Epithelial cell of esophagus (primary cell): Measurements from ENCODE around the gene STRIT1.
"Not testable (repeated sequence)": the region's sequence is repeated elsewhere in the genome, so short reads cannot be mapped to it uniquely, and the experiment has no call there.

Experiments
- DNase-seq: peaks from one replicate; pipeline ENCODE4 v3.0.0; 2010; ENCODE audit warnings: low read depth
- H3K4me3 ChIP-seq: 2 replicates; pipeline ENCODE4 v1.5.1; 2011; ENCODE audit warnings: mild to moderate bottlenecking, low read length, control low read depth
- TF ChIP-seq, protein P1 (sequence below): IDR thresholded peaks from 2 replicates; pipeline ENCODE4 v1.5.1; 2011; ENCODE audit warnings: low read depth, mild to moderate bottlenecking, low read length, control low read depth, inconsistent platforms; ENCODE audit not compliant: insufficient read depth; ENCODE audit errors: missing control alignments

STRIT1 gene

GRCh38 chr3:155271343-155271613 is 22.2 kb downstream of the STRIT1 start:
- no peak for DNase-seq
- TF ChIP-seq, protein P1, sequence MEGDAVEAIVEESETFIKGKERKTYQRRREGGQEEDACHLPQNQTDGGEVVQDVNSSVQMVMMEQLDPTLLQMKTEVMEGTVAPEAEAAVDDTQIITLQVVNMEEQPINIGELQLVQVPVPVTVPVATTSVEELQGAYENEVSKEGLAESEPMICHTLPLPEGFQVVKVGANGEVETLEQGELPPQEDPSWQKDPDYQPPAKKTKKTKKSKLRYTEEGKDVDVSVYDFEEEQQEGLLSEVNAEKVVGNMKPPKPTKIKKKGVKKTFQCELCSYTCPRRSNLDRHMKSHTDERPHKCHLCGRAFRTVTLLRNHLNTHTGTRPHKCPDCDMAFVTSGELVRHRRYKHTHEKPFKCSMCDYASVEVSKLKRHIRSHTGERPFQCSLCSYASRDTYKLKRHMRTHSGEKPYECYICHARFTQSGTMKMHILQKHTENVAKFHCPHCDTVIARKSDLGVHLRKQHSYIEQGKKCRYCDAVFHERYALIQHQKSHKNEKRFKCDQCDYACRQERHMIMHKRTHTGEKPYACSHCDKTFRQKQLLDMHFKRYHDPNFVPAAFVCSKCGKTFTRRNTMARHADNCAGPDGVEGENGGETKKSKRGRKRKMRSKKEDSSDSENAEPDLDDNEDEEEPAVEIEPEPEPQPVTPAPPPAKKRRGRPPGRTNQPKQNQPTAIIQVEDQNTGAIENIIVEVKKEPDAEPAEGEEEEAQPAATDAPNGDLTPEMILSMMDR = no peak
- no peak overlapping the region for H3K4me3 ChIP-seq

DNA sequence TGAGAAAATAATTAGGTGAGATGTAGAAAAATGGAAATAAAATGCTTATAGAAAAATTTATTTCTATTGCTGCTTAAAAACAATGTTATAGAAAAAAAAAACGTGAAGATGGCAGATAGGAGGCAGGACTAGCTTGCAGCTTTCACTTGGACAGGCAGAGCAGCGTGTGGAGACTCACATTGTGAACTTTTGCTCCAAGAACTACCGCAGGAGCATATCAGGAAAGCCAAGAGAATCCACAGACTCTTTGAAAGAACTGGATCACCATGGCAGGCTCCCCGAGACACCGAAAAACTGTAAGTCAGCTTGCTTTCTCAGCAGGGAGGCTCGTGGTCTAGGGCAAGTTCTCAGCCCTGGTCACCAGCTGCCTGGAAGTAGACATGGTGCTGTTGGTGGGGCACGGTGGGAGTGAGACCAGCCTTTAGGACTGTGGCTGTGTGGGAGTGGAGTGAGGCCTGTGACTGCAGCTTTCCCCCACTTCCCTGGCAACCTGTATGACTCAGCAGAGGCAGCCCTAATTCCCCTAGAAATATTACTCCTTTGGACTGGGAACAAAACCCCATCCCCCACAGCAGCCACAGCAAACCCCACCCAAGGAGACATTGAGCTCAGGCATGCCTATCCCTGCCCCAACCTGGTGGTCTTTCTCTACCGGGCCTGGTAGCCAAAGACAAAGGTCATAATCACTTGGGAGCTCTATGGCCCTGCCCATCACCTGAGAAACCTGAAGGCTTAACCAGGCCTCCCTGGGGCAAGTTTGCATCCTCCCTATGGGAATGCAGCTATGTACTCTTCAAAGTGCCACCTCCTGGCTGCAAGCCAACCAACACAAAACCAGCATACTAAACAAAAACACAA is 22.8 kb downstream of the STRIT1 start:
- TF ChIP-seq, protein P1 = no peak
- H3K4me3 ChIP-seq = no peak overlapping the region
- peak; percentile 53 for DNase-seq

- peak; percentile 85 for DNase-seq
- no peak overlapping the region for H3K4me3 ChIP-seq
- TF ChIP-seq, protein P1 = no peak
Measured at GRCh38 chr3:155270063-155270462, 23.4 kb downstream of the STRIT1 start.

DNA sequence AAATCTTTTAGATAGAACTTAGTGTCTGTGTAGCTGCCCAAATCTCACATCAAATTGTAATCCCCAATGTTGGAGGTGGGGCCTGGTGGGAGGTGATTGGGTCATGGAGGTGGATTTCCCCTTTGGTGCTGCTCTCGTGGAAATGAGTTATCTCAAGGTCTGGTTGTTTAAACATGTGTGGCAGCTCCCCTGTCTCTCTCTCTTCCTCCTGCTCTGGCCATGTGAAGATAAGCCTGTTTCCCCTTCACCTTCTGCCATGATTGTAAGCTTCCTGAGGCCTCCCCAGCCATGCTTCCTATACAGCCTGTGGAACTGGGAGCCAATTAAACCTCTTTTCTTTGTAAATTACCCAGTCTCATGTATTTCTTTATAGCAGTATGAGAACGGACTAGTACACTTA is 30.6 kb downstream of the STRIT1 start:
- H3K4me3 ChIP-seq = not testable (repeated sequence)
- DNase-seq = peak; percentile 21

DNA sequence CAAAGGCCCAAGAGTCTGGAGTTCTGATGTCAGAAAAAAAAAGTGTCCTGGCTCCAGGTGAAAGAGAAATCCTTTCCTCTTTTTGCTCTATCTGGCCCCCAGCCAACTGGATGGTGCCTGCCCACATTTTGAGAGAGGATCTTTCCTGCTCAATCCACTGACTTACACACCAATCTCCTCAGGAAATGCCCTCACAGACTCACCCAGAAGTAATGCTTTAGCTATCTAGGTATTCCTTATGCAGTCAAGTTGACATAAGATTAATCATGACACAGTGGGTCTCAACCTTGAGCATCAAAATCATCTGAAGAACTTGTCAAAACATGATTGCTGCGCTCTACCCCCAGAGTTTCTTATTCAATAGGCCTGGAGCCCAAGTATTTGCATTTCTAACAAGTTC is 31.2 kb downstream of the STRIT1 start:
- TF ChIP-seq, protein P1 = no peak
- DNase-seq = peak; percentile 90
- no peak overlapping the region for H3K4me3 ChIP-seq

- no peak overlapping the region for H3K4me3 ChIP-seq
- DNase-seq = no peak
- TF ChIP-seq, protein P1 = no peak
Measured at GRCh38 chr3:155254445-155254844, 39.0 kb downstream of the STRIT1 start.

- TF ChIP-seq, protein P1 = no peak
- DNase-seq = peak; percentile 72
- no peak overlapping the region for H3K4me3 ChIP-seq
Measured at GRCh38 chr3:155252535-155252934, 40.9 kb downstream of the STRIT1 start.
